ENCODE measurements around the gene EVI5L. TPM values are rescaled to one million over a fixed set of nuclear protein-coding genes. Genes with fewer than 3 reads are reported as not detected.
"Not testable (repeated sequence)": the region's sequence is repeated elsewhere in the genome, so short reads cannot be mapped to it uniquely, and the experiment has no call there.

EVI5L gene
- total RNA-seq, 2 donors from 2014 or later: 7.8 to 10.4 TPM

DNA sequence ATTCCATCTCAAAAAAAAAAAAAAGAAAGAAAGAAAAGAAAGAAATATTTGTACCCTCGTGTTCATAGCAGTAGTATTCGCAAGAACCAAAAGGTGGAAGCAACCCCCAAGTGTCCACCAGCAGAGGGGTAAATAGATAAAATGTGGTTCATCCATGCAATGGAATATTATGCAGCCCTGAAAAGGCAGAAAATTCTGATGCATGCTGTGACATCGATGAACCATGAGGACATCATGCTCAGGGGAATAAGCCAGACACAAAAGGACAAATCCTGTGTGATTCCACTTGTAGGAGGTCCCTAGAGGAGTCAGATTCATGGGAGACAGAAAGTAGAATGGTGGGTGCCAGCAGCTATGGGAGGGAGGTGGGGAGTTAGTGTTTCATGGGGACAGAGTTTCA, 51.9 kb downstream of the EVI5L start:
- H3K36me3 Mint-ChIP-seq (ENCODE audit: insufficient read depth in 2 of 2): no peaks in the 10 kb centered on the region
- no peaks in the 10 kb centered on the region for H3K4me1 Mint-ChIP-seq (ENCODE audit: low read depth)
- no peak overlapping the region for H3K27ac Mint-ChIP-seq
- DNase-seq (no peak), ATAC-seq (replicated peaks in 1 of 2) (no peak)
- no peaks in the 10 kb centered on the region for H3K27me3 Mint-ChIP-seq (ENCODE audit: low read depth)
- H3K4me3 Mint-ChIP-seq: no peak overlapping the region
- peaks cover 0 to 3% of the 10 kb centered on the region in 2 donors for H3K9me3 Mint-ChIP-seq

DNA sequence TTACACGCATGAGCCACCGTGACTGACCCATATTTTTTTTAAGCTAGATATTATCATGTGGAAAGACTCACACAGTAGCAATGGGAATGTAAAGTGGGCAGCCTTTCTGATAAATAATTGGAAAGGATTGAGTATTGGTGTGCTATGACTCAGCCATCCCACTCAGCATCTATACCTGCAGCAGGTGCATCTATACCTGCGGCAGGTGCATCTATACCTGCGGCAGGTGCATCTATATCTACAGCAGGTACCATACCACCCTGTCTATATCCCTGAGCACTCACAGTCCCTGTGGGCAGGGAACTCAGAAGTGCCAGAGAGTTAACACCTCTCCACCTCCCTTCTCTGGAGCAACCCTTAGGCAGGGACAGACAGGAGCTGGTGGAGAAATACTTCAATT, 53.1 kb downstream of the EVI5L start:
- Mint-ChIP-seq H3K4me3 (no peak overlapping the region), H3K27ac (no peak overlapping the region)

DNA sequence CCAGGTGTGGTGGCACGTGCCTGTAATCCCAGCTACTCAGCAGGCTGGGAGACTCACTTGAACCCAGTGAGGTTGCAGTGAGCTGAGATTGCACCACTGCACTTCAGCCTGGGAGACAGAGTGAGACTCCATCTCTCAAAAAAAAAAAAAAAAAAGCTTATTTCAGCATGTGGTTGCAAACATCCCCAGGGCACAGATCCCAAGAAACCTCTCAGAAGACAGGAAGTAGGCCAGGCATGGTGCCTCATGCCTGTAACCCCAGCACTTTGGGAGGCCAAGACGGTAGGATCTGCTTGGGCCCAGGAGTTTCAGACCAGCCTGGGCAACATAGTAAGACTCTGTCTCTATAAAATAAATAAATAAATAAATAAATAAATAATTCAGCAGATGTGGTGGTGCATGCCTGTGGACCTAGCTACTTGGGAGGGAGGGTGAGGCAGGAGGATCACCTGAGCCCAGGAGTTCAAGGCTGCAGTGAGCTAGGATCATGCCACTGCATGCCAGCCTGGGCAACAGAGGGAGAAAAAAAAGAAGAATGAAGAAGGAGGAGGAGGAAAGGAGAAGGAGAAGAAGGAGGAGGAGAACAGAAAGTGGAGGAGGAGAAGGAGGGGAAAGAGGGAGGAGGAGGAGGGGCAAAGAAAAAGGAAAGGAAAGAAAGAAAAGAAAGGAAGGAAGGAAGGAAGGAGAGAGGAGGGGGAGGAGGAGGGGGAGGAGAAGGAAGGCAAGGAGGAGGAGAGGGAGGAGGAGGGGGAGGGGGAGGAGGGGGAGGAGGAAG, 54.0 kb downstream of the EVI5L start:
- no peak overlapping the region for H3K4me3 Mint-ChIP-seq
- DNase-seq: no peak
- peaks cover 0 to 3% of the 10 kb centered on the region in 2 donors for H3K9me3 Mint-ChIP-seq
- H3K27me3 Mint-ChIP-seq (ENCODE audit: low read depth): peaks cover 3% of the 10 kb centered on the region
- ATAC-seq (replicated peaks in 1 of 2): no peak
- no peak overlapping the region for H3K27ac Mint-ChIP-seq
- no peaks in the 10 kb centered on the region for H3K4me1 Mint-ChIP-seq (ENCODE audit: low read depth)
- H3K36me3 Mint-ChIP-seq (ENCODE audit: insufficient read depth in 2 of 2): no peaks in the 10 kb centered on the region

More for the DNA sequence above, 53.1 kb downstream of the EVI5L start:
- Mint-ChIP-seq H3K9me3 (peaks cover 0 to 3% of the 10 kb centered on the region in 2 donors), H3K36me3 (ENCODE audit: insufficient read depth in 2 of 2) (no peaks in the 10 kb centered on the region), H3K27me3 (ENCODE audit: low read depth) (no peaks in the 10 kb centered on the region), H3K4me1 (ENCODE audit: low read depth) (no peaks in the 10 kb centered on the region)
- DNase-seq (no peak), ATAC-seq (replicated peaks in 1 of 2) (no peak)

DNA sequence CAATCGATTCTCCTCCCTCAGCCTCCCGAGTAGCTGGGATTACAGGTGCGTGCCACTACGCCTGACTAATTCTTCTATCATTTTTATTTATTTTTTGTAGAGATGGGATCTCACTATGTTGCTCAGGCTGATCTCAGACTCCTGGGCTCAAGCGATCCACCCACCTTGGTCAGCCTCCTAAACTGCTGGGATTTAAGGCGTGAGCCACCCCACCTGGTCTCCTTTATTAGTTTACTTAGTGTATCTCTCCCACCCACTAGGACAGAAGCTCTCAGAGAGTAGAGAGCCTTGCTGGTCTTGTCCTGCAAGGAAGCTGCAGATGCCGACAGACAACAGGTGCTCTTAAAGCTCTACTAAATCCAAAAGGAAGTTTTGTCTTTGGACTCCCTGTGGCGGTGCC, 55.8 kb downstream of the EVI5L start:
- H3K9me3 Mint-ChIP-seq: peaks cover 0 to 3% of the 10 kb centered on the region in 2 donors
- no peak overlapping the region for H3K4me3 Mint-ChIP-seq
- no peak for DNase-seq
- no peak overlapping the region for H3K27ac Mint-ChIP-seq
- no peak for ATAC-seq (replicated peaks in 1 of 2)
- no peaks in the 10 kb centered on the region for H3K36me3 Mint-ChIP-seq (ENCODE audit: insufficient read depth in 2 of 2)
- H3K27me3 Mint-ChIP-seq (ENCODE audit: low read depth): peaks cover 15% of the 10 kb centered on the region
- no peaks in the 10 kb centered on the region for H3K4me1 Mint-ChIP-seq (ENCODE audit: low read depth)

DNA sequence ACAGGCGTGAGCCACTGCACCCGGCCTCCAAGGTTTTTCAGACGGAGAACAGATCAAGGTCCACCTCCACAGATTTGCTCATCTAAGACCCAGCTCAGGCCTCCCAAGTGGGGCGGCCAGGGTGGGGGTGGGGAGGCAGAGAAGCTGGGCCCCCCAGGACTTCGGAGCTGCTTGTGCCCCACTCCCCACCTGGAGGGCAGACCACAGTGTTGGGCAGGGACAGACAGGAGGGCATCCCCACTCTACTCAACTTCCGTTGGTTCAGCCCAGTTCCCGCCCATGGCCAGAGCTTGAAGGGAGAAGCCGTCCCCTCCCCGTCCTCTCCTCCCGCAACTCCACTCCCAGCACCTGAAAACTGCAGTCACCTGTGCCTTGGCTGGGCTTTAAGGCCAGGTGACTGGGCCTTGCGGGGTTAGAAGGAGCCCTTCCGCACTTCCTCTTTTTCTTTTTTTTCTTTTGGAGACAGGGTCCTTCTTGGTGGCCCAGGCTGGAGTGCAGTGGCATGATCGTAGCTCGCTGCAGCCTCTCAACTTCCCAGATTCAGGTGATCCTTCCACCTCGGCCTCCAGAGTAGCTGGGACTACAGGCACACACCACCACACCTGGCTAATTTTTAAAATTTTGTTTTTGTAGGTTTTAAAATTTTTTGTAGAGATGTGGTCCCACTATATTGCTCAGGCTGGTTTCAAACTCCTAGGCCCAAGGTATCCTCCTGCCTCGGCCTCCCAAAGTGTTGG, 57.6 kb downstream of the EVI5L start:
- Mint-ChIP-seq H3K36me3 (ENCODE audit: insufficient read depth in 2 of 2) (no peaks in the 10 kb centered on the region), H3K4me1 (ENCODE audit: low read depth) (no peaks in the 10 kb centered on the region), H3K27ac (no peak overlapping the region), H3K4me3 (no peak overlapping the region), H3K9me3 (no peaks in the 10 kb centered on the region), H3K27me3 (ENCODE audit: low read depth) (peaks cover 15% of the 10 kb centered on the region)
- ATAC-seq (replicated peaks in 1 of 2): no peak
- no peak for DNase-seq

DNA sequence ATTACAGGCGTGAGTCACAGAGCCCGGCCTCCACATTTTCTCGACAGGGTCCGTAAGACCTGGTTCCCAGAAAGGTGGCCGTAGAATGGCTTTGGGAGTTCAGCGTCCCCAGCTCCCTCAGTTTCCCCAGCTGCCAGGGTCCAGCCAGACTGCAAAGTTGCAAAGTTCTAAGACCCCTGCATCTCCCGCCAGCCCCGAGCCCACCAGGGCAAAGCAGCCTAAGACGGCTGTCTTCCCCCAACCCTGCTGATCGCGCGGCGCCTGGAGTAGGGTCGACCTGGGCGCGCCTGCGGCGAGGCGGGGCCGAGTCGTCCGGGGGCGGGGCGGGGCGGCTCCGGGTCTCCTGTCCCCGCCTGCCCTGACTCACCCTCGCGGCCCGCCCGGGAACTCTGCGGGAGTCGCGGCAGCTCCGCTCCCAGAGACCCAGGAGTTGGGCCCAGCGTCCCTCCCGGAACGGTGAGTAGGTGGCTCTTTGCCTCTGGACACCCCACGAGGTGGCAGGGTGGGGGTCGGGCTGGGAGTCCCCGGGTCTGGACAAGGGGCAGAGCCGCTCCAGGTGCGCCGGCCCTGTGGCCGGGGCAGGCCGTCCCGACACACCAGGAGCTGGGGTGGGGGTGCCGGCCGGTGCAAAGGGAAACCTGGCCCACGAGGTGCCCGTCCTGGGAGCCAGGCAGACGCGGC, 58.3 kb downstream of the EVI5L start, which contains the start of gene LRRC8E:
LRRC8E (plus strand) TSS at position 366 of the 681 bp plus-strand sequence. CDS start 7,094 bp downstream, outside the sequence.
- Mint-ChIP-seq H3K27me3 (ENCODE audit: low read depth) (peaks cover 15% of the 10 kb centered on the region), H3K4me3 (peak within 1 kb of the TSS in 1 of 2 donors; percentile 40), H3K9me3 (no peaks in the 10 kb centered on the region), H3K27ac (no peak within 1 kb of the TSS), H3K4me1 (ENCODE audit: low read depth) (no peaks in the 10 kb centered on the region), H3K36me3 (ENCODE audit: insufficient read depth in 2 of 2) (no peaks in the 10 kb centered on the region)
- peak; percentile 48 to 54 for DNase-seq
- peak; percentile 78 to 88 for ATAC-seq (replicated peaks in 1 of 2)

DNA sequence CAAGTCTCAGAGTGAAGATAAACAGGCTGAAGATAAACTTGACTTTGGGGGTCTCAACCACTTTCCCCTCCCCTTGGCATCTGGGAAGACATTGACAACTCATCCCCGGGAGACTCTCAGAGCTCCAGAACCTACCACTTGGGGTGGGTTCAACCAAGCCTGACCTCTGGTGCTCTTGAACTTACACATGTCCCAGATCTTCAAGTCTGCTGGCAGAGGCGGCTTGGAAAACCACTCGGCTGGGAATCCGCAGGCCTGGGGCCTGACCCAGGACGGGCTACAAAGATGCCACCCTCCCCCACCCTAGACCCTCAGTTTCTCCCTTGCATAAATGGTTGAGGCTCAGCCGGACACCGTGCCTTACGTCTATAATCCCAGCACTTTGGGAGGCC, 58.8 kb downstream of the EVI5L start:
- no peaks in the 10 kb centered on the region for H3K9me3 Mint-ChIP-seq
- H3K36me3 Mint-ChIP-seq (ENCODE audit: insufficient read depth in 2 of 2): no peaks in the 10 kb centered on the region
- H3K27me3 Mint-ChIP-seq (ENCODE audit: low read depth): peaks cover 15% of the 10 kb centered on the region
- no peak for DNase-seq
- no peak overlapping the region for H3K27ac Mint-ChIP-seq
- no peak for ATAC-seq (replicated peaks in 1 of 2)
- no peaks in the 10 kb centered on the region for H3K4me1 Mint-ChIP-seq (ENCODE audit: low read depth)
- H3K4me3 Mint-ChIP-seq: no peak overlapping the region

DNA sequence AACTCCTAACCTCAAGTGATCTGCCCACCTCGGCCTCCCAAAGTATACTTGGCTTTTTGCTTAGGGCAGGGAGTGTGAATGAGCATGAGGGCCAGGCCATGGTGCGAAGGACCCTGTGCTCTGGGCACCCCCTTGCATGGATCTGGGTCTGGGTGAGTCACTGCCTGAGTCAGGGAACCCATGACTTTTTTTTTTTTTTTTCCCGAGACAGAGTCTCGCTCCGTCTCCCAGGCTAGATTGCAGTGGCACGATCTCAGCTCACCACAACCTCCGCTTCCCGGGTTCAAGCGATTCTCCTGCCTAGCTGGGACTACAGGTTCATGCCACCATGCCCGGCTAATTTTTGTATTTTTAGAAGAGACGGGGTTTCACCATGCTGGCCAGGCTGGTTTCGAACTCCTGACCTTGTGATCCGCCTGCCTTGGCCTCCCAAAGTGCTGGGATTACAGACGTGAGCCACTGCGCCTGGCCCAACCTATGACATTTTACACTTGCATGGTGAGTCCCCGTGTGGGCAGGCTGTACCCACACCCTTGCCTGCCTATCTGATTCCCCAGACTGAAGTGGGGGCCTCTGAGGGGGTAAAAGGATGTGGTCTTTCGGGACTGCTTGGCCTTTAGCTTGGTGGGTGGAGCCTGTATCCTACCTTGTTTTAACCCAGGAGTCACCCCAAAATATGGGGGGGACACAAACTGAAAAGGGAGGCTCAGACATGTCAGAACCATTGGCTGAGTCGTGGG, 63.5 kb downstream of the EVI5L start:
- DNase-seq; H3K4me1 Mint-ChIP-seq (ENCODE audit: low read depth); H3K4me3 Mint-ChIP-seq; H3K27ac Mint-ChIP-seq; H3K9me3 Mint-ChIP-seq; ATAC-seq (replicated peaks in 1 of 2); H3K36me3 Mint-ChIP-seq (ENCODE audit: insufficient read depth in 2 of 2): not testable (repeated sequence)
- peaks cover 20% of the 10 kb centered on the region for H3K27me3 Mint-ChIP-seq (ENCODE audit: low read depth)

DNA sequence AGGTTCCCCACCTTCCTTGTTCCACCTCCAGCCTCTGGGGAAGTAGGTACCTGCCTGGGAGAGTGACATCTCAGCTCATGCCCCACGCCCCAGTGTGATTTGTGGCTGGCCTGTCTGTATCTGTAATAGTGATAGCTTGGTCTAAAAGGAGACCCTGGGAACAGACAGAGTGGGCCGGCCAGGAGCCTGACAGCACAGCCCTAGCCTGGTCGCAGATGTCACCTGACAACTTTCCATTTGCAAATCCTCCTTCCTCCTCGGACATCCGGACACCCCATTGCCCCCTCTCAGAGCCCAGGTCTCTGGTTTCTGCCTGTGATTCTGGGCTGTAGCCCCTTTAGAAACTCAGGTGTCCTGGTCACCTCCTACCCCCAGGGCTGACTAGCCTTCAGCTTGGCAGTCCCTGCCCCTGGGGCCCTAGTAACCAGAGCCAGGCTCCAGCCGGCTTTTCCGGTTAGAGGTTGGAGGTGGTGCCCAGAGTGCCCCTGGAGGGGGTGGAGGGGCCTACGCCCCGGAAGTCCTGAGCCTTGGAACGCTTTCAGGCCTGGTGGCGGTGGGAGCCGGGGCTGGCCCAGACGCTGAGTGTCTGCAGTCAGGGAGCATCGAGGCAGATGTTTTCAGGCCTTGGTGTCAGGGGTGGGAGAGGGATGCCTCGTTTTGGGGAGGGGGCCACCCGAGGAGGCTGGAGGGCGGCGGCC, 64.7 kb downstream of the EVI5L start:
- H3K36me3 Mint-ChIP-seq (ENCODE audit: insufficient read depth in 2 of 2): no peaks in the 10 kb centered on the region
- DNase-seq (no peak), ATAC-seq (replicated peaks in 1 of 2) (no peak)
- H3K9me3 Mint-ChIP-seq: no peaks in the 10 kb centered on the region
- H3K4me3 Mint-ChIP-seq: no peak overlapping the region
- H3K27ac Mint-ChIP-seq: no peak overlapping the region
- H3K4me1 Mint-ChIP-seq (ENCODE audit: low read depth): peaks cover 4% of the 10 kb centered on the region
- H3K27me3 Mint-ChIP-seq (ENCODE audit: low read depth): peaks cover 9% of the 10 kb centered on the region

DNA sequence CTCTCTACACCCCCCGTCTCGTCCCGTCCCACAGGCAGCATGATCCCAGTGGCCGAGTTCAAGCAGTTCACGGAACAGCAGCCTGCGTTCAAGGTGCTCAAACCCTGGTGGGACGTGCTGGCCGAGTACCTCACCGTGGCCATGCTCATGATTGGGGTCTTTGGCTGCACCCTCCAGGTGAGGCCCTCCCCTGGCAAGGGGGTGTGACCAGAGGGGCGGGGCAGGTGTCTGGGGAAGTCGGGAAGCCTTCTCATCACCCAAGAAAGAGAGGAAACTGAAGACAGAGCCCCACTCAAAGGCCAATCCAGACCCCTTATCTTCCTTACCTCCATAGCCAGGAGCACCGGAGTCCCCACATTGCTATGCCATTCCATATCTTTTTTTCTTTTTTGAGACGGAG, 65.5 kb downstream of the EVI5L start:
- no peak overlapping the region for H3K4me3 Mint-ChIP-seq
- H3K27me3 Mint-ChIP-seq (ENCODE audit: low read depth): peaks cover 5% of the 10 kb centered on the region
- H3K27ac Mint-ChIP-seq: no peak overlapping the region
- DNase-seq: no peak
- H3K4me1 Mint-ChIP-seq (ENCODE audit: low read depth): peaks cover 4% of the 10 kb centered on the region
- no peak for ATAC-seq (replicated peaks in 1 of 2)
- no peaks in the 10 kb centered on the region for H3K36me3 Mint-ChIP-seq (ENCODE audit: insufficient read depth in 2 of 2)
- H3K9me3 Mint-ChIP-seq: no peaks in the 10 kb centered on the region

DNA sequence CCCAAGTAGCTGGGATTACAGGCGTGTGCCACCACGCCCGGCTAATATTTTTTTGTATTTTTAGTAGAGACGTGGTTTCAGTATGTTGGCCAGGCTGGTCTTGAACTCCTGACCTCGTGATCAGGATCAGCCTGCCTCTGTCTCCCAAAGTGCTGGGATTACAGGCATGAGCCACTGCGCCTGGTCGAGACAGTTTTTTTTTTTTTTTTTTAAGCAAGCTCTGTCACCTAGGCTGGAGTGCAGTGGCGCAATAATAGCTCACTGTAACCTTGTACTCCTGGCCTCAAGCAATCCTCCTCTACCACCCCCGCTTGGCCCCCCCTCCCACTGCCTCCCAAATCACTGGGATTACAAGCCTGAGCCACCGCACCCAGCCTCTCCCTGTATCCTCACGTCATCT, 67.3 kb downstream of the EVI5L start:
- H3K27ac Mint-ChIP-seq: no peak overlapping the region
- no peaks in the 10 kb centered on the region for H3K36me3 Mint-ChIP-seq (ENCODE audit: insufficient read depth in 2 of 2)
- H3K4me3 Mint-ChIP-seq: no peak overlapping the region
- ATAC-seq (replicated peaks in 1 of 2): no peak
- no peak for DNase-seq
- H3K4me1 Mint-ChIP-seq (ENCODE audit: low read depth): peaks cover 8% of the 10 kb centered on the region
- H3K27me3 Mint-ChIP-seq (ENCODE audit: low read depth): peaks cover 5% of the 10 kb centered on the region
- no peaks in the 10 kb centered on the region for H3K9me3 Mint-ChIP-seq

DNA sequence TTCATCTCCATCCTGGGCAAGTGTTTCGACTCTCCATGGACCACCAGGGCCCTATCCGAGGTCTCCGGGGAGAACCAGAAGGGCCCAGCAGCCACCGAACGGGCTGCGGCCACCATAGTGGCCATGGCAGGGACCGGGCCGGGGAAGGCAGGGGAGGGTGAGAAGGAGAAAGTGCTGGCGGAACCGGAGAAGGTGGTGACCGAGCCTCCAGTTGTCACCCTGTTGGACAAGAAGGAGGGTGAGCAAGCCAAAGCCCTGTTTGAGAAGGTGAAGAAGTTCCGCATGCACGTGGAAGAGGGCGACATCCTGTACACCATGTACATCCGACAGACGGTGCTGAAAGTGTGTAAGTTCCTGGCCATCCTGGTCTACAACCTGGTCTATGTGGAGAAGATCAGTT, 68.9 kb downstream of the EVI5L start:
- Mint-ChIP-seq H3K4me1 (ENCODE audit: low read depth) (peaks cover 17% of the 10 kb centered on the region), H3K27me3 (ENCODE audit: low read depth) (peaks cover 4% of the 10 kb centered on the region), H3K4me3 (no peak overlapping the region), H3K9me3 (no peaks in the 10 kb centered on the region), H3K36me3 (ENCODE audit: insufficient read depth in 2 of 2) (peaks cover 0 to 2% of the 10 kb centered on the region in 2 donors), H3K27ac (no peak overlapping the region)
- DNase-seq (no peak), ATAC-seq (replicated peaks in 1 of 2) (no peak)
